ENCODE data around the gene CLK1.

CLK1 gene

GRCh38 chr2:200811333-200812121, 52.9 kb downstream of the CLK1 start, which contains the start of gene BZW1:
Gene BZW1 (plus strand): TSS chr2:200811910. CDS start chr2:200813218, 1,308 bp downstream.
- peak; percentile 96 for DNase-seq (ENCODE audit: low spot score)

GRCh38 chr2:200810998-200811332, 53.5 kb downstream of the CLK1 start:
- DNase-seq (ENCODE audit: low spot score) = no peak

GRCh38 chr2:200810252-200810997, 54.0 kb downstream of the CLK1 start:
- no peak for DNase-seq (ENCODE audit: low spot score)

GRCh38 chr2:200809506-200810251, 54.8 kb downstream of the CLK1 start:
- DNase-seq (ENCODE audit: low spot score) = no peak

Measured in hematopoietic multipotent progenitor cell treated with erythropoietin and hydrocortisone succinate and interleukin-3 and kit ligand, for 17 days (in vitro differentiated cells).